ENCODE data around the gene KCNAB1.
"Not testable (repeated sequence)": the region's sequence is repeated elsewhere in the genome, so short reads cannot be mapped to it uniquely, and the experiment has no call there.

The KCNAB1 gene

DNA sequence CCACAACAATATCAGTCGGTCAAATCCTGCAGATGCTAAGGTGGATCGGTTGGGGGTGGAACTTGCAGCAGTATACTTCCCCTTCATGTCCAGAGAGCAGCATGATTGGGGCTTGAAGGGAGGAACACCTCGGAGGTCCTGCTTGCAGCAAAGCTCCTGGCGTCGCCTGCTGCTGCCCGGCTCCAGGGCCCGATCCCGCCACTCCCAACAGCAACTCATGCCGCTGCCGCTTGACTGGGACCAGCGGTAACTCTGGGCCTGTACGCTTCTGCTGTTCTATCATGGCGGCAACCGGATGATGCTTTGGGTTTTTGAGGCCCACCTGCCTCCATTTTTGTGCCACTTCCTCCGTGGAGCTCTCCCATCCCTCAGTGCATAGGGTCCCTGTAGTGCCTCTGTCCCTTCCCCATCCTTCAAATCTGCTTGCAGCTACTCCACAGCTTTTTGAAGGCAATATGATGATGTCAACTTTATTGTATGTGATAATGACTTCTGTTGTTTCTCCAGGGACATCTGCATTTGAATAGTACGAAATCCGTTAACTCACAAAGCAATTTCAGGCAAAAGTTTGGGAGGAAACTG, 56.3 kb downstream of the KCNAB1 start:
- no peak for DNase-seq

DNA sequence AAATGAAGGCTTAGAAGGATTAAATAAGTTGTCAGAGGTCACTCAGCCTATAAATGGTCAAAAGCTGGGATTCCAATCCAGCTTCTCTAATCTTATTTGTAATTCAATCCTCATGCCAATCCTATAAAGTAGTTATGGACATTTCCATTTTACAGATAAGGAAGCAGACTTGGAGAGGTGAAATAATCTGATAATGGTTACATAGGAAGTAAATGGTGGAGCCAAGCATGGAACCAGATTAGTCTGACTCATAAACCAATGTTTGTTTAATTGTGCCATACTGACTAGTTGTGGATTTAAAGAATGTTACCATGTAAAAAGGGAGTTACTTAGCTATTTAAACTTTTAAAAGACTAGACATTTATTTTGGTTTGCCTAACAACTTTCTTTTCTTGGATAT, 59.7 kb downstream of the KCNAB1 start:
- DNase-seq: no peak

DNA sequence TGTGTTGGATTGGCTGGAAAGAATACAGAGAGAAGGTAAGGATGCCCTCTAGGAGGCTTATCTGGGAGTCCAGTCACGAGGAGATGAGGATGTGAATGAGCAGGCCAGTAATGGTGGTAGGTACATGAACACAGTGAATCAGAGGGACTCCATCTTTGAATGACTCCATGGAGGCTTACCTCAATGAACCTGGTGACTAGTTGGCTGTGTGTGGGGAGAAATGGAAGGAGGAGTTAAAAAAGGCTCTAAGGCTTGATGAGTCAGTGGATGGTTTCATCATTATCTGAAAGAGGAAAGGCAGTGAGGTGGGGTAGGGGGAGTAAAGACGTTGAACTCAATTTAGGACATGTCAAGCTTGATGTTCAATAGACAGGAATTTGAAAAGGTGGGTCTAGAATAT, 61.1 kb downstream of the KCNAB1 start:
- DNase-seq: no peak

DNA sequence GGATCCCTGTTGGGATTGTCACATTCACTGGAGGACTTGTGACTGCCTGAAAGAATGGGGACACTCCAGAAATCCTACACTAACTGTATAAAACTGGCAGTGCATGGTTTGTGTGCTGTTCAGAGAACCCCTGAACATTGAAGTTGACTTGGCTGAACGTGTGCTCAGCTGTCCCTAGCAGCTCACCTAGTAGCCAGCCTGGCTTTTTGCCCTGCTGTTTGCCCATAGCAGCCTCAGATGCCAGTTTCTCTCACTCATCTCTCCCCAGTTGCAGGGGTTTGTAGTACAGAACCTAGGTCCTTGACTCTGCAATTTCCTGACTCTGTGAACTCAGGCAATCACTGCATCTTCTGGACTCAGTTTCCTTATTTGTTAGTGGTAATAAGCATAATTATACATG, 63.0 kb downstream of the KCNAB1 start:
- DNase-seq: no peak

DNA sequence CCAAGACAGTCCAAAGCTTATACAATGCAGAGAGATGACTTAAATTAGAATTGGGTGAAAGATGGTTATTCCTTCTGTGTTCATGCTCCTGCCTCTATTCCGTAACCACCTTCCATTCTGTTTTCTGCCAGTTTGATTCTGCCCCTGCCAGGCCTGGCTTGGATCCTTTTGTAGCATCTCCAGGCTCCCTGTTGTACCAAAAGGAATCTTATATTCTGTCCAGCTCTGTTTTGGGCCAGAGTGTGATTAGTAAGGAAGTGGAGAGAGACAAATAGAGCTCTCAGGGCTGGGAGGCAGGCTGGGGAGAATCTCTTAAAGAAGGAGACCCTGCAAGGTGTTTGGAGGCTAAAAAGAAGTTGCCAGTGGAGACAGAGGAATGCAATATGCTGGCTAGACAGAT, 63.8 kb downstream of the KCNAB1 start:
- no peak for DNase-seq

DNA sequence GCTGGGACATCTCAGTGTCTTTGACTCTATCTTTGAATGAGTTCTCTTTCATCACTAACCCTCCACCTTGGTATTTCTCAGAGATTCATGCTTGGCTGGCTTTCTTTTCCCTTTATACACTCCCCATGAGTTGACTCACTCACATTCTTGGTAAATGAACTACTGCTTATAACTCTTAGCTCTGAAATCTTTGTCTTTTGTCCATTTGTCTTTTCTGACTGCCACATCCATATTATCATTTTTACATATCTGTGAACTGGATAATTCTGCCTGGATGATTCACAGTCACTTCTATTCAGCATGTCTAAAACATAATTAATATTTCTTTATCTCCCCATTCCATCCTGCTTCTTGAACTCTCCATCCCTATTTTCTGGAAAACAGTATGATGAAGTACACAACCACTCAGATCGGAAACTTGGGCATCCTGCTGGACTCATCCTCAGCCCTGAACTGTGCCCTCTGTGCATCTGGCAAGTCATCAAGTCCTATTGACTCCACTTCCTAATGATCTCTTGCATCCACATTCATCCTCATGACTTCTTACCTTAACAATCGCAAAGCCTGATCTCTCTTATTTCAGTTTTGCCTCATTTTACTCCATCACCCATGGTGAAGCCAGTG, 66.9 kb downstream of the KCNAB1 start:
- DNase-seq: no peak

DNA sequence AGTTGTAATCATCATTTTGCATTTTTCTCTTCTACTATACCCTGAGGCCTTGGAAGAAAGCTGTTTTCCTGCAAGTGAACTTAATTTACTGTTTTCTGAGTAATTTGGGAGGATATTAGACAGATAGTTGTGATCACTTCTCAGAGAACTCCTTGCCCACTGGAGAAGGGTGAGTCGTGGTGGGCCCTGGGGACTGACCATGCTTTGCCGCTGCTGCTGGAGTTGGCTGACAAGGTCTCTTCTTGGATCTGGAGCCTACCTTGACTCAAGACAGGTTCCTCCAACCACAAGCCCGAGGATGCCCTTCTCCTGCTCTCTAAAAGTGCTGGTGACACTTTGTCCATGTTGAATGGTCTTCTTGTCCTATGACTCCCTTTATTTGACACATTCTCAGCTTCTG, 68.4 kb downstream of the KCNAB1 start:
- no peak for DNase-seq

DNA sequence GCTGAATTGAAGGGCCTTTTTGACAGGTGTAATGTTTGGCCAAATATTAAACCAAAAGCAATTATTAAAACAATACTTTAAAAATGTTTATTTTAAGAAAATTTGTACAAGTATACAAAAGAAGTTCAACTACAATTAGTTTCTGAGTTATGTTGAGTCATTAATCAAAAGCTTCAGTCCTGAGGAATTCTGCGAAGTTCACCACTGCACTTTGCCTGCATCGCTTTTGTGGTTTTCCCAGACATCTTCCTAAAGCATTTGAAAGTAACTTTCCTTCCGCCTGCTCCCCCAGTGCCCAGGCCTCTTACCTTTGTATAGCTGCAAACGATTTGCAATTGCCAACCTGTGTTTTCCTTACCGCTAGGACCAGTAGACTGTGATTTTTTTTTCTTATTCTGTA, 69.5 kb downstream of the KCNAB1 start:
- no peak for DNase-seq

DNA sequence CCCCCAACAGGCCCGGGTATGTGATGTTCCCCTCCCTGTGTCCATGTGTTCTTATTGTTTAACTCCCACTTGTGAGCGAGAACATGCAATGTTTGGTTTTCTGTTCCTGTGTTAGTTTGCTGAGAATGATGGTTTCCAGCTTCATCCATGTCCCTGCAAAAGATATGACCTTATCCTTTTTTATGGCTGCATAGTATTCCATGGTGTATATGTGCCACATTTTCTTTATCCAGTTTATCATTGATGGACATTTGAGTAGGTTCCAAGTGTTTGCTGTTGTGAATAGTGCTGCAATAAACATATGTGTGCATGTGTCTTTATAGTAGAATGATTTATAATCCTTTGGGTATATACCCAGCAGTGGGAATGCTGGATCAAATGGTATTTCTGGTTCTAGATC, 74.6 kb downstream of the KCNAB1 start:
- not testable (repeated sequence) for DNase-seq

DNA sequence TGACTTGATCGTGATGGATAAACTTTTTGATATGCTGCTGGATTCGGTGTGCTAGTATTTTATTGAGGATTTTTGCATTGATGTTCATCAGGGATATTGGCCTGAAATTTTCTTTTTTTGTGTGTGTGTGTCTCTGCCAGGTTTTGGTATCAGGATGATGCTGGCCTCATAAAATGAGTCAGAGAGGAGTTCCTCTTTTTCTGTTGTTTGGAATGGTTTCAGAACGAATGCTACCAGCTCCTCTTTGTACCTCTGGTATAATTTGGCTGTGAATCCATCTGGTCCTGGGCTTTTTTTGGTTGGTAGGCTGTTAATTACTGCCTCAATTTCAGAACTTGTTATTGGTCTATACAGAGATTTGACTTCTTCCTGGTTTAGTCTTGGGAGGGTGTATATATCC, 76.8 kb downstream of the KCNAB1 start:
- DNase-seq: not testable (repeated sequence)

DNA sequence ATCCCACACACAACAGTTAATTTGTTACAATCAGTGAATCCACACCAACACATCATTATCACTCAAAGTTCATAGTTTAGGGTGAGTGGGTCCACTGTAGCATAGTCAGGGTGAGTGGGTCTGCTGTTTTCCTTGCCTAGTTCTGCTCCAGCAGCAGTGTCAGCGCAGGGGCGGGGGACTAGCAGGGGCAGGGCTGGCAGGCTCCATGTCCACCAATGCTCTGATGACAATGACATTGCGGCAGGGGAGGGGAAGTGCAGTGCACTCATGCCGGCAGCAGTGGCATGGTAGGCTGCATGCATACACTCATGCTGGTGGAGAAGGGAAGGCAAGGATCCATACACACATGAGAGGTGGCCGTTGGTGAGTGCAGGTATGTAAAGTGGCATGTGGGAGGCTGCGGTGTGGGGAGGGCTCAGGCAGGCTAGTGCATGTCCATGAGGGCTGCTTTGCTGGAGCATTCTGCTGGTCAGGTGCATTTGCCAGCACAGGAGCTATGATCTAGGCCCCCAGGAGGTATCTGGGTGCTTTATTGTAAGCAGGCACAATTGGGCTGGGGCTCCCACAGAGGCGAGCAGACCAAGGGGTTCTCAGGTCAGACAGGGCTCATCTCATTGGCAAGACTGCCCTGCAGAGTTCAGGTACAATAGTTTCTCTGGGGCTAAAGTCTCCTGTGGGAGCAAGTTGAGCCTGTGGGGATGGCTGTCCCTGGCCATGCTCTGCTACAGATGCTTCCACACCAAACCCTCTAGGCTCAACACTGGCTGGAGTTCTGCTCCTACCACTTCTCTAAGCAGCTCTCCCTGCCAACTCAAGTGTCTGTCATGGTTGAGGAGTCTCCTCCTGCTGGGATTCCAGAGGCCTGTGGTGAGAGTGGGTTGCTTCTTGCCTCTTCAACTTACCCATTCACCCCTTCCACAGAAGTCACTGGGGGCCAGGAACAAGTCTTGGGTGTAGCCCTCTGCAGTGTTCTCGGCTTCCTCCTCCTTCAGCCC, 81.3 kb downstream of the KCNAB1 start:
- no peak for DNase-seq

DNA sequence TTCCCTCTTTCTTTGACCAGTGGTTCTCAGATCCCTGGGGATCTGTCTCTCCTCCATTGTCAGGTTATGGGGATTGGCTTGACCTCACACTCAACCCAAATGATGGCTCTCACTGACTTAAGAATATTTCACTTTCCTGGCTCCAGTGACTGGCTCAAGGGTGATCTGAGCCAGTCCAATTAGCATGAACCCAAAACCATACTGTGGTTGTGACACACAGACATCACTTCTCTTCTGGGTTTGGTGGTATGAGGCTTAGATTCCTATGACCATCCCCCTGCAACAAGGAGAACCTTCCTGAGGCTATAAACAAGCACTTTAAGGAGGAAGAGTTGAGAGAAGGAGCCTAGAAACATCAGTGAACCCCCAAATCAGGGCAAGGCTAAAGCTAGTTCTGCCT, 85.8 kb downstream of the KCNAB1 start:
- DNase-seq: no peak

DNA sequence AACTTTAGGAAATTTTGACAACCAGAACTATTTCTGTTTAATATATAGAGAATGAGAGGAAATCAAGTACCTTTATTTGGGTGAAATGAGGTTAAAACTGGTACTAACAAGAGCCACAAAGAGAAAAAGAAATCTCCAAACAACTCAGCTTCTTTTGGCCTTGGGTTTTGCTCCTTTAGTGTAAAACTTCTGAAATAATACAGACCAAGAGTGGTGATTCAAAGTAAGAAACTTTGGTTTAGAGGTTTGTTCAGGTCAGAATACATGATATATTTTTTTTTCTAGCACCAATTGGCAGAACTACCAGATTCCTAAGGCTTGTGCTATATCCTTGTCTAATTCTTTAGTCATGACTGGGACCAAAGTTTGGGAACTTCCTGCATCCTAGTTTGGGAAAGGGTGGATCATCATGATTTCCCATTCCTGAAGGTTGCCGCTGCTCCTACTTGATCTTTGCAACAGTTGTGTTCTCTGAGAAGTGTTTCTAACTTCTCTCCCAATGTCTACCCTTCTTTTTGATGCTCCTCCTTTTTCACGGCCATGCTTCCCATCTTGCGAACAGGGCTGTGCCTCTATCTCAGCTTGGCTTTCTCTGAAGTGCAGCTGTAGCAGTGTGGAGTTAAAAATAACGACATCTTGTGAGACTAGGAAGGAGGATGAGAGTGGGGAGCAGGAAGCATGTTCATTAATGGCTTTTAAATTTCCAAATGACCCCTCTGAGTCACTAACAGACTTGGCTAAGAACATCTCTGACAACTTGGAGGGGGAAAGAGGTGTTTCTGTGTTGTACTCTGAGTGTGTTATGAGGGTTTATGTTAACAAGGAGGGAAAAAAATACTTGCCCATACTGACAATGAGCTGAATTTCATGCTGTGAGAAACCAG, 87.7 kb downstream of the KCNAB1 start:
- no peak for DNase-seq

DNA sequence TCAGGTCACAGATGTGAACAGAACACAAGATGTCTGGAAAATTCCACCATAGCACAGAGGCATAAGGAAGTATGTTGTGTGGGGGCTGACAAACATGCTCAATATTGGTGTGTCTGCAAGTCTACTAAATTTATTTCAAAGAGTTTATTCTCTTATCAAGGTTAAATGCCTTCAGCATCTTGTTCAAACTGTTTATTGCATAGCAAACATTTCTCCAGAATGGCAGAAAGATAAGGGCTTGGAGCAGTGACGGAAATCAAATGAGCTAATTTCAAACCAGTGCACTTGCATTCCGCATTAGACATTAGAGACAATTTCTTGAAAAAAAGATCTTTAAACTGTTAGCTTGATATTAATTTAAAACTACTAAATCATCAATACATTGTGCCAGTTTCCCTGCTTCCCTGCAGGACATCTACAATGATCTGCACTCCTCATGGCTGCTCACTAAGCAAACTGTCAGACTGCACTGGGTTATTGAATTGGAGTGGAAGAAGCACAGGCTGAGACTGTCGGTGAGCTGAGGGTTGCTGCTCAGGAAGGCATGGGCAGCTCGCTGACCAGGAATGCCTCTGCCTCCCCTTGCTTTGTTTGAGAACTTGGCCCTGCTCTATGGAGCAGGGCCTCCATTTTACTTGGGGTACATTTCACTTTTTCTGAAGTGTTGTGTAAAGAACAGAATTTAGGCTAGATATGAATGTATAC, 89.4 kb downstream of the KCNAB1 start:
- no peak for DNase-seq

DNA sequence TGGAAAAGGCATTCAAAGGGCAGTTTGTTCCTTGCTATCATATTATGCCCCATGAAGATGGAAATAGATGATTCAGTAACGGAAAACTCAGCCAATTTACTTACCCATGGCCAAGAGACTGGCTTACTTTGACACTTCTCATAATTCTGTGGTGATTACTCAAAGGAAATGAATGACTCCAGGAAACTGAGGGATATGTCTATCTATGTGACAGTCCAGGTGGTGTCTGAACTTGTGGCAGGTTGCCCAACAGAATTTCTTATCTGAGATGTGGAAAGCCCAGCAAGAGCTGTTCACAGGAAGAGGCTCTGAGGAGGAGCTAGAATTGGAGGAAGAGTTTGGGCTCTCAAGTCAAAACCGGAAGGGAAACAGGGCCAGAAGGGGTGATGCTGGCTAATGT, 91.2 kb downstream of the KCNAB1 start:
- no peak for DNase-seq

DNA sequence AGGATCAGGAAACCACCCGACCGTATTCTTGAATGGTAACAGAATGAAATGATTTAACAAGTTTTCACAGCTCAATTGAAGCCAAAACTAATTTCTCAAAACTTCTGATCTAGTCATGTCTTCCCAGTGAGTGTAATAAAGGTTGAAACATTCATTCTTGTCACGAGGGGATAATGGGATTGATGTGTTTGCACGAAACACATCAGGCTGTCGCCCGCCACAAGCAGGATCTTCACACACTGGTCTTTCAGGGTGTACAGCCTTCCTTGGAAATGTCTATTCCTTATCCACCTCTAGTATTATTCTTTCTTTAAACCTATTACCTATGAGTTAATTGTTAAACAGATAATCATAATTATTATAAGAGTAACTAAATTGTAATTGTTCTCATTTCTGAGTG, 94.3 kb downstream of the KCNAB1 start:
- DNase-seq: no peak

DNA sequence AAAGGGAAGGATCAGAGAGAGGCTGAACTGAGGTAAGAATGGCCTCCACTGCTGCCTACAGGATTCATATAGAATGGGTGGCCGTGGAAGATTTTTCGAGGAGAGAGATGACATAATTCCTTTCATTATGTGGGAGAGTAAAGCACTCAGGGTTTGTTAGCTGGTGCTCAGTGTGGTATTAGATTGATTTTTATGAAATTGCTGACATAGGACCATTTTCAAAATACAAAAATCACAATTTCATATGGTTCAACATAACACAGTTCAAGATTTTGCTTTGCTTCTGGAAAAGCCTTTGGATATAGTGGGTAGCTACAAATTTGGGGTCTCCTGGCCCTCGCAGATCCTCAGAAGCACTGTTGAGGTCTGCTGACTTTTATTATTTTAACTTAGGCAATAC, 95.4 kb downstream of the KCNAB1 start:
- no peak for DNase-seq

DNA sequence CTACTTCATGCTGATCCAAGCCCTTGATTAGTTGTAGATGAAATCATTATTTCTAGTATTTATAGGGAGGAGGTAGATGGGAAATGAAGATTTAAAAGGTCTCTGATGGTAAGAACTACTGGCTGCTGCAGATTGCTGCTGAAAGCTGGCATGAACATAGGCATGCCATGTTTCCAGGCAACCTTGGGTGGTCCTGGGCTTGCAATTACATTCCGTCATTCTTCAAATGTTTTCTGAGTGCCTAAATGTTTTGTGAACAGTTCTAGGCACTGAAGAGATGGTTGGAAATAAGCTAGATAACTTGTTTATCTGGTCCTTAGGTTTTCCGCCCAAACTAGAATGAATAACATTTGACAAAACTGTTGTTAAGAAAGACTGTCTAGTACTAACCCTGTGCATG, 95.8 kb downstream of the KCNAB1 start:
- no peak for DNase-seq

DNA sequence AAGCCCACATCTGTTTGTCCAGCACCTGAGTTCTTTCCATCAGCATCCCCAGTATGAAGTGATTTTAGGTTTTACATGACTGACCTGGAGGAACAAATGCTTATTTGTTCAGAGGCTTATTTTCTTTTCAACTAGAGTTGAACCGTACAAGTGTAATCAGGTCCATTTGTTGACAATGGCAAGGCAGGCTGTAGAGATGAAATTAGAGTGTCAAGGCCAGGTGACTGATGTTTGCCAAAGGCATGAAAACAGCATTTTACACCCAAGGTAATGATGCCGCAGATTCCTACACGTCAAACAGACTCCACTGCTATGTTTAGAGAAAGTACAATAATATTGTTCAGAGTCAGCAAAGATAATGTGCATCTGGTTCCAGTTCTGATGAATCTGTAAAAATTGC, 96.5 kb downstream of the KCNAB1 start:
- no peak for DNase-seq

DNA sequence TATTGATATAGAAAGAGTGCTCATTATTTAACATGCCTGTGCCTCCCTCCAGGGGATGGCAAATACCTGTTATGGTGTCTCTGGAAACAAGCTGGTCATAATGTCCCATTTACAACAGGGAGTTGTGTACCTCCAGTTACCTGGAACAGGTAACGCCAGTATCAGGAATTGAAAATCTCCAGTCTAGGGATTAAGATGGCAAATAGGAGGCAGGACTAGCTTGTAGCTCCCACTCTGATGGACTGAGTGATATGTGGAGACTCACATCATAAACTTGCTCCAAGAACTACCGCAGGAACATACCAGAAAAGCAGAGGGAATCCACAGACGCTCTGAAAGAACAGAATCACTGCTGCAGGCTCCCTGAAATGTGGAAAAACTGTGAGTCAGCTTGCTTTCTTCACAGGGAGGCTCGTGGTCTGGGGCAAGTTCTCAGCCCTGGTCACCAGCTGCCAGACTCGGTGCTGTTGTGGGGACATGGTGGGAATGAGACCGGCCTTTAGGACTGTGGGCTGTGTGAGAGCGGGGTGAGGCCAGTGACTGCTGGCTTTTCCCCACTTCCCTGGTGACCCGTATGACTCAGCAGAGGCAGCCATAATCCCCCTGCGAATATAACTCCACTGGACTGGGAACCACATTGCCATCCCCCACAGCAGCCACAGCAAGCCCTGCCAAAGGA, 97.4 kb downstream of the KCNAB1 start:
- no peak for DNase-seq

DNA sequence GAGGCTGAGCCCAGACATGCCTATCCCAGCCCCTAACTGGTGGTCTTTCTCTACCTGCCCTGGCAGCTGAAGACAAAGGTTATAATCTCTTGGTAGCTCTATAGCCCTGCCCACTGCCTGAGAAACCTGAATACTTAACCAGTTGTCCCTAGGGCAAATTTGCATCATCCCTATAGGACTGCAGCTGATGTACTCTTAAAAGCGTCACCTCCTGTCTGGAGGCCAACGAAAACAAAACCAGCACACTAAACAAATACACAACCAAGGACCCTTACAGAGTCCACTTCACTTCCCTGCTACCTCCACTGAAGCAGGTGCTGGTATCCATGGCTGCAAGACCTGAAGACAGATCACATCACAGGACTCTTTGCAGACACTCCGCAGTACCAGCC, 98.0 kb downstream of the KCNAB1 start:
- no peak for DNase-seq

DNA sequence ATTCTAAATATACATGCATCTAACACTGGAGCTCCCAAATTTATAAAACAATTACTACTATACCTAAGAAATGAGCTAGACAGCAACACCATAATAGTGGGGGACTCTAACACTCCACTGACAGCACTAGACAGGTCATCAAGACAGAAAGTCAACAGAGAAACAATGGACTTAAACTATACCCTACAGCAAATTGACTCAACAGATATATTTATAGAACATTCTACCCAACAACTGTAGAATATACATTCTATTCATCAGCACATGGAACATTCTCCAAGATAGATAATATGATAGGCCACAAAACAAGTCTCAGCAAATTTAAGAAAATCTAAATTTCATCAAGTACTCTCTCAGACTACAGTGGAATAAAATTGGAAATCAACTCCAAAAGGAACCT, 102.0 kb downstream of the KCNAB1 start:
- DNase-seq: not testable (repeated sequence)

All from NCI-H1048 (cell line).